Endothelial cell of umbilical vein (primary cell): Measurements from ENCODE around the gene CUX1. TPM values are rescaled to one million over a fixed set of nuclear protein-coding genes. Genes with fewer than 3 reads are reported as not detected.

Experiments used
- BruUV-seq: library from RNA; stranded (reverse); fragments of 400-500 nt; replicated peaks from 2 replicates; lab custom pipeline; 2021; lab: Mats Ljungman, UMichigan
- CTCF ChIA-PET: fragments of 300-600, 350-600 bp; sonication (Branson Sonifier 250); formaldehyde crosslinking; loops from one replicate; lab custom pipeline; 2021; ENCODE audit warnings: antibody characterized with exemption, inconsistent platforms; lab: Charles Lee
- POLR2A ChIA-PET: fragments of 300-600, 350-600 bp; sonication (Branson Sonifier 250); formaldehyde crosslinking; loops from one replicate; lab custom pipeline; 2021; ENCODE audit warnings: antibody characterized with exemption, inconsistent platforms; lab: Charles Lee
- DNase-seq: peaks from one replicate; pipeline ENCODE4 v3.0.0-alpha.2; 2011; ENCODE audit warnings: low read depth, low spot score
- FAIRE-seq: peaks from 2 replicates; lab custom pipeline; 2011; peaks lifted over from hg19 to GRCh38; lab: Jason Lieb, UNC
- H2AFZ ChIP-seq: 2 replicates; pipeline ENCODE4 v1.6.0; 2012; ENCODE audit warnings: low read depth, low read length, control low read depth, inconsistent platforms
- H3K27ac ChIP-seq: 2 replicates; pipeline ENCODE4 v1.5.1; 2011; ENCODE audit warnings: low read depth, mild to moderate bottlenecking, control low read depth, low read length, moderate library complexity; ENCODE audit not compliant: insufficient read depth
- H3K27me3 ChIP-seq, 2 experiments: 2 replicates each; pipeline versions ENCODE4 v1.6.0 to v1.6.1; 2011; ENCODE audit warnings: low read length in 2 of 2, mixed read lengths in 1 of 2; ENCODE audit not compliant: control insufficient read depth in 2 of 2, insufficient read depth in 2 of 2
- H3K36me3 ChIP-seq, 2 experiments: 2 replicates in 1 of 2; 3 replicates in 1 of 2; pipeline ENCODE4 v1.5.1; 2011; ENCODE audit warnings: low read length in 2 of 2, mild to moderate bottlenecking in 1 of 2, moderate library complexity in 1 of 2; ENCODE audit not compliant: control insufficient read depth in 2 of 2, insufficient read depth in 2 of 2; ENCODE audit errors: extremely low read depth in 1 of 2
- H3K4me1 ChIP-seq: 3 replicates; pipeline ENCODE4 v1.5.1; 2011; ENCODE audit warnings: mild to moderate bottlenecking, low read length; ENCODE audit not compliant: control insufficient read depth, insufficient read depth; ENCODE audit errors: extremely low read depth
- H3K4me2 ChIP-seq: 2 replicates; pipeline ENCODE4 v1.6.1; 2011; ENCODE audit warnings: low read length, control low read depth, mixed read lengths; ENCODE audit not compliant: insufficient read depth
- H3K4me3 ChIP-seq, 3 experiments: fragments of 200-600 bp in 1 of 3; sonication (generic), shearing (Covaris generic) in 1 of 3; replicated peaks in 1 of 3; 2 replicates each; pipeline ENCODE4 v1.5.1; 2011 to 2016; ENCODE audit warnings: control low read depth in 3 of 3, low read length in 3 of 3, mild to moderate bottlenecking in 2 of 3, inconsistent platforms in 1 of 3, low read depth in 1 of 3, moderate library complexity in 1 of 3; ENCODE audit not compliant: insufficient read depth in 1 of 3
- H3K79me2 ChIP-seq: 2 replicates; pipeline ENCODE4 v1.6.0; 2012; ENCODE audit warnings: low read length, inconsistent platforms; ENCODE audit not compliant: control insufficient read depth, insufficient read depth
- H3K9ac ChIP-seq: replicated peaks from 2 replicates; pipeline ENCODE3; 2011; ENCODE audit warnings: low read length, control low read depth; ENCODE audit not compliant: insufficient read depth; ENCODE audit errors: extremely low read depth
- H3K9me1 ChIP-seq: replicated peaks from 3 replicates; pipeline ENCODE4 v1.6.0; 2011; ENCODE audit warnings: mild to moderate bottlenecking, low read length; ENCODE audit not compliant: control insufficient read depth, insufficient read depth; ENCODE audit errors: extremely low read depth
- H3K9me3 ChIP-seq: replicated peaks from 2 replicates; pipeline ENCODE4 v1.5.1; 2012; ENCODE audit warnings: low read length, inconsistent platforms; ENCODE audit not compliant: control insufficient read depth, insufficient read depth
- H4K20me1 ChIP-seq: replicated peaks from 2 replicates; pipeline ENCODE3; 2011; ENCODE audit warnings: mild to moderate bottlenecking, low read length; ENCODE audit not compliant: control insufficient read depth, insufficient read depth; ENCODE audit errors: extremely low read depth
- CTCF ChIP-seq, 2 donors: IDR thresholded peaks; 1 replicate in 1 of 2; 2 replicates in 1 of 2; pipeline ENCODE4 v1.5.1; 2011; ENCODE audit warnings: low read length in 2 of 2, mild to moderate bottlenecking in 2 of 2, moderate library complexity in 2 of 2, control low read depth in 1 of 2, inconsistent platforms in 1 of 2, low read depth in 1 of 2; ENCODE audit not compliant: insufficient read depth in 1 of 2; ENCODE audit errors: extremely low read depth in 1 of 2
- EZH2 ChIP-seq: IDR thresholded peaks from 2 replicates; pipeline ENCODE4 v1.6.1; 2012; ENCODE audit warnings: borderline replicate concordance, low read depth, mild to moderate bottlenecking, moderate library complexity, low read length, inconsistent platforms; ENCODE audit not compliant: severe bottlenecking
- FOS ChIP-seq: IDR thresholded peaks from 2 replicates; pipeline ENCODE4 v1.6.1; 2011; ENCODE audit warnings: mild to moderate bottlenecking, low read length, moderate library complexity, borderline replicate concordance; ENCODE audit not compliant: insufficient read depth
- GATA2 ChIP-seq: IDR thresholded peaks from 2 replicates; pipeline ENCODE4 v1.7.0; 2011; ENCODE audit warnings: low read depth, mild to moderate bottlenecking, moderate library complexity, mixed read lengths, low read length; ENCODE audit not compliant: insufficient read length, insufficient read depth
- JUN ChIP-seq: IDR thresholded peaks from 2 replicates; pipeline ENCODE4 v1.6.1; 2011; ENCODE audit warnings: borderline replicate concordance, low read depth; ENCODE audit not compliant: insufficient read length, insufficient read depth
- MYC ChIP-seq: IDR thresholded peaks from one replicate; pipeline ENCODE4 v1.6.1; 2011; ENCODE audit warnings: mild to moderate bottlenecking, low read depth, low read length
- POLR2A ChIP-seq: IDR thresholded peaks from 2 replicates; pipeline ENCODE4 v1.6.1; 2012; ENCODE audit warnings: low read depth, mild to moderate bottlenecking, control low read depth, low read length
- POLR2AphosphoS5 ChIP-seq: IDR thresholded peaks from 2 replicates; pipeline ENCODE4 v1.6.1; 2012; ENCODE audit warnings: low read depth, mild to moderate bottlenecking, control low read depth, low read length, moderate library complexity; ENCODE audit not compliant: insufficient read depth
- dilution Hi-C: fragments of 300-500 bp; cut with MboI; formaldehyde crosslinking; loops from one replicate; pipeline ENCODE4 v1.15.0; 2019; ENCODE audit warnings: low sequenced_read_pairs; ENCODE audit not compliant: extremely low pct_ligation_motif_present
- intact Hi-C: fragments of 100-400 bp; cut with micrococcal nuclease; formaldehyde crosslinking; loops from one replicate; pipeline ENCODE4 v1.10.0; 2022
- polyA plus RNA-seq, 4 experiments: library from polyadenylated mRNA; depleted of rRNA in 3 of 4; stranded (reverse) in 3 of 4; unstranded in 1 of 4; fragments of >200 nt; gene quantifications; 2 replicates each; pipeline versions ENCODE4 v1.2.1 to v1.2.3, GENCODE V29; 2011 to 2012; ENCODE audit warnings: missing spikeins in 1 of 4
- total RNA-seq: library from RNA; stranded (reverse); gene quantifications from 2 replicates; pipeline ENCODE4 v1.2.3, GENCODE V29; 2021
- TF ChIP-seq, protein P1 (sequence below): IDR thresholded peaks from 2 replicates; pipeline ENCODE4 v1.6.1; 2011; ENCODE audit not compliant: insufficient read depth, insufficient read length

Gene CUX1
- total and polyA plus RNA-seq, 2 donors (not counting 3 experiments of a cell fraction or from before 2014, with no cell fraction given): 13.8 to 49.8 TPM

- Histone ChIP-seq H3K27ac (no peak overlapping the region), H3K79me2 (no peaks in the 10 kb centered on the region), H3K4me2 (no peak overlapping the region), H3K9me3 (no peaks in the 10 kb centered on the region), H3K9me1 (no peaks in the 10 kb centered on the region), H4K20me1 (no peaks in the 10 kb centered on the region), H3K4me3 (no peak overlapping the region), H3K9ac (no peak overlapping the region), H3K27me3 (no peaks in the 10 kb centered on the region), H3K36me3 (no peaks in the 10 kb centered on the region), H3K4me1 (peaks cover 10% of the 10 kb centered on the region), H2AFZ (no peak overlapping the region)
- intact Hi-C loops: no loop called here
- no TSS peak for BruUV-seq
- TF ChIP-seq MYC (no peak), FOS (no peak), POLR2A (no peak), POLR2AphosphoS5 (no peak), GATA2 (no peak), EZH2 (no peak), JUN (no peak), CTCF (IDR thresholded peaks at IDR 0.05; ENCODE audit: extremely low read depth in 1 of 2, insufficient read depth in 1 of 2, low read depth in 1 of 2, low read length in 2 of 2) (no peak)
- TF ChIP-seq, protein P1, sequence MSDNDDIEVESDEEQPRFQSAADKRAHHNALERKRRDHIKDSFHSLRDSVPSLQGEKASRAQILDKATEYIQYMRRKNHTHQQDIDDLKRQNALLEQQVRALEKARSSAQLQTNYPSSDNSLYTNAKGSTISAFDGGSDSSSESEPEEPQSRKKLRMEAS: no peak
- ChIA-PET CTCF (interaction anchor here (1.4 to 1.7 kb wide), 2 partner anchors 18 to 21 kb away, joined by 4 to 6 read pairs; no protein-coding TSS in a partner anchor), POLR2A (no interaction called here)
- dilution Hi-C loops: no loop called here
- DNase-seq (no peak), FAIRE-seq (no peak)
Measured at GRCh38 chr7:102322202-102322715, 504.8 kb downstream of the CUX1 start.
